H9 (cell line): ENCODE measurements around the gene NDUFB10. TPM values are rescaled to one million over a fixed set of nuclear protein-coding genes. Genes with fewer than 3 reads are reported as not detected.

Experiments
- DNase-seq: peaks from one replicate; pipeline ENCODE4 v3.0.0-alpha.2; 2017
- H2AFZ ChIP-seq: one replicate; pipeline ENCODE4 v1.6.1; 2013; ENCODE audit warnings: mild to moderate bottlenecking, low read length, control low read depth, moderate library complexity
- H2AK5ac ChIP-seq: 2 replicates; pipeline ENCODE4 v1.6.1; 2013; ENCODE audit warnings: low read length, control low read depth, mixed read lengths; ENCODE audit not compliant: insufficient read length
- H2BK120ac ChIP-seq: one replicate; pipeline ENCODE4 v1.6.1; 2013; ENCODE audit warnings: low read depth, mild to moderate bottlenecking, low read length, control low read depth, inconsistent platforms; ENCODE audit not compliant: poor library complexity, severe bottlenecking
- H2BK12ac ChIP-seq: 2 replicates; pipeline ENCODE4 v1.6.1; 2013; ENCODE audit warnings: low read length, control low read depth, mixed read lengths, low read depth; ENCODE audit not compliant: insufficient read length
- H2BK15ac ChIP-seq: 2 replicates; pipeline ENCODE4 v1.6.1; 2013; ENCODE audit warnings: low read depth, low read length, control low read depth
- H2BK20ac ChIP-seq: one replicate; pipeline ENCODE4 v1.6.1; 2013; ENCODE audit warnings: low read depth, mild to moderate bottlenecking, low read length, control low read depth, inconsistent platforms; ENCODE audit not compliant: poor library complexity, severe bottlenecking
- H2BK5ac ChIP-seq: 2 replicates; pipeline ENCODE4 v1.6.1; 2013; ENCODE audit warnings: low read length, control low read depth, mixed read lengths; ENCODE audit not compliant: insufficient read length
- H3K14ac ChIP-seq: 2 replicates; pipeline ENCODE4 v1.6.1; 2013; ENCODE audit warnings: low read length, control low read depth; ENCODE audit not compliant: insufficient read depth
- H3K18ac ChIP-seq: 2 replicates; pipeline ENCODE4 v1.6.1; 2013; ENCODE audit warnings: low read depth, mild to moderate bottlenecking, mixed read lengths, low read length, control low read depth; ENCODE audit not compliant: insufficient read length
- H3K23ac ChIP-seq: 2 replicates; pipeline ENCODE4 v1.6.1; 2013; ENCODE audit warnings: low read length, control low read depth, mixed read lengths, low read depth; ENCODE audit not compliant: insufficient read length
- H3K23me2 ChIP-seq: 2 replicates; pipeline ENCODE4 v1.6.1; 2013; ENCODE audit warnings: low read depth, mild to moderate bottlenecking, mixed read lengths, low read length, control low read depth; ENCODE audit not compliant: insufficient read length, poor library complexity, severe bottlenecking
- H3K27ac ChIP-seq: 2 replicates; pipeline ENCODE4 v1.5.1; 2013; ENCODE audit warnings: low read length, control low read depth, mixed read lengths, low read depth; ENCODE audit not compliant: insufficient read length
- H3K27me3 ChIP-seq: 2 replicates; pipeline ENCODE4 v1.6.1; 2013; ENCODE audit warnings: low read length, control low read depth, inconsistent platforms; ENCODE audit not compliant: insufficient read depth
- H3K4ac ChIP-seq: 2 replicates; pipeline ENCODE4 v1.6.1; 2013; ENCODE audit warnings: low read depth, mild to moderate bottlenecking, control low read depth, inconsistent platforms, low read length, moderate library complexity
- H3K4me1 ChIP-seq: 2 replicates; pipeline ENCODE4 v1.6.1; 2013; ENCODE audit warnings: low read length, control low read depth, inconsistent platforms; ENCODE audit not compliant: insufficient read depth
- H3K4me2 ChIP-seq: 2 replicates; pipeline ENCODE4 v1.6.1; 2013; ENCODE audit warnings: low read length, control low read depth, mixed read lengths; ENCODE audit not compliant: insufficient read length, insufficient read depth
- H3K56ac ChIP-seq: 2 replicates; pipeline ENCODE4 v1.6.1; 2013; ENCODE audit warnings: low read depth, mild to moderate bottlenecking, mixed read lengths, low read length, control low read depth; ENCODE audit not compliant: insufficient read length
- H3K79me1 ChIP-seq: 2 replicates; pipeline ENCODE4 v1.6.1; 2013; ENCODE audit warnings: low read depth, mild to moderate bottlenecking, moderate library complexity, low read length, control low read depth, inconsistent platforms; ENCODE audit not compliant: insufficient read depth, poor library complexity, severe bottlenecking
- H3K79me2 ChIP-seq: 2 replicates; pipeline ENCODE4 v1.6.1; 2013; ENCODE audit warnings: low read length, control low read depth, inconsistent platforms; ENCODE audit not compliant: insufficient read depth
- H3K9ac ChIP-seq: 2 replicates; pipeline ENCODE4 v1.6.1; 2013; ENCODE audit warnings: low read length, control low read depth, mixed read lengths; ENCODE audit not compliant: insufficient read length; ENCODE audit errors: extremely low read depth
- H3K9me3 ChIP-seq: one replicate; pipeline ENCODE4 v1.6.1; 2013; ENCODE audit warnings: low read depth, low read length, inconsistent platforms; ENCODE audit not compliant: control insufficient read depth
- H3T11ph ChIP-seq: one replicate; pipeline ENCODE4 v1.6.1; 2013; ENCODE audit warnings: mild to moderate bottlenecking, low read length, control low read depth, inconsistent platforms
- H4K20me1 ChIP-seq: one replicate; pipeline ENCODE4 v1.6.1; 2013; ENCODE audit not compliant: control insufficient read depth, insufficient read length, insufficient read depth
- H4K5ac ChIP-seq: 2 replicates; pipeline ENCODE4 v1.6.1; 2013; ENCODE audit warnings: low read depth, mild to moderate bottlenecking, mixed read lengths, low read length, control low read depth; ENCODE audit not compliant: insufficient read length
- H4K8ac ChIP-seq: replicated peaks from 2 replicates; pipeline ENCODE4 v1.6.1; 2013; ENCODE audit warnings: low read length, control low read depth, mixed read lengths, low read depth; ENCODE audit not compliant: insufficient read length
- H4K91ac ChIP-seq: 2 replicates; pipeline ENCODE4 v1.6.1; 2013; ENCODE audit warnings: low read depth, mild to moderate bottlenecking, moderate library complexity, mixed read lengths, low read length, control low read depth; ENCODE audit not compliant: insufficient read length
- H3K27ac Mint-ChIP-seq, 3 experiments: 2 replicates in 2 of 3; 3 replicates in 1 of 3; pipeline ENCODE4 v1.8.0; 2020 to 2021; ENCODE audit warnings: mixed read lengths in 3 of 3, mild to moderate bottlenecking in 1 of 3, moderate library complexity in 1 of 3
- H3K27me3 Mint-ChIP-seq: 2 replicates; pipeline ENCODE4 v1.8.0; 2021; ENCODE audit warnings: low read depth, mild to moderate bottlenecking, moderate library complexity, mixed read lengths
- H3K36me3 Mint-ChIP-seq, 3 experiments: 2 replicates in 2 of 3; 3 replicates in 1 of 3; pipeline ENCODE4 v1.8.0; 2020 to 2021; ENCODE audit warnings: low read depth in 3 of 3, mixed read lengths in 3 of 3; ENCODE audit not compliant: insufficient read depth in 1 of 3
- H3K4me1 Mint-ChIP-seq, 2 experiments: 2 replicates each; pipeline ENCODE4 v1.8.0; 2020; ENCODE audit warnings: mixed read lengths in 2 of 2
- H3K4me3 Mint-ChIP-seq, 2 experiments: 2 replicates in 1 of 2; 3 replicates in 1 of 2; pipeline ENCODE4 v1.8.0; 2020 to 2021; ENCODE audit warnings: mild to moderate bottlenecking in 2 of 2, mixed read lengths in 2 of 2, moderate library complexity in 1 of 2
- H3K9me3 Mint-ChIP-seq, 2 experiments: 2 replicates in 1 of 2; 3 replicates in 1 of 2; pipeline ENCODE4 v1.8.0; 2020; ENCODE audit warnings: mild to moderate bottlenecking in 2 of 2, mixed read lengths in 2 of 2, moderate library complexity in 1 of 2
- CTCF ChIP-seq: fragments of 200-600 bp; sonication (generic); conservative IDR thresholded peaks from 3 replicates; pipeline ENCODE4 v1.8.0; 2021; ENCODE audit warnings: antibody characterized with exemption, mild to moderate bottlenecking
- WGBS: extraction: QIAGEN DNeasy Blood & Tissue Kit; methylation state at CpG from one replicate; pipeline ENCODE4 v1.1.7; 2013; ENCODE audit warnings: missing lambda C conversion rate, low lambda C conversion rate, mixed read lengths; ENCODE audit not compliant: insufficient read length; ENCODE audit errors: extremely low coverage; 5-methylcytosine and 5-hydroxymethylcytosine counted together
- total RNA-seq: library from RNA; stranded (reverse); gene quantifications from 2 replicates; pipeline ENCODE4 v1.2.1, GENCODE V29; 2021

Gene NDUFB10
- total RNA-seq, 1 experiment from 2014 or later = 191 TPM

GRCh38 chr16:1992704-1993317 lies 33.5 kb downstream of the NDUFB10 start:
- DNase-seq = peak; percentile 83
- Histone ChIP-seq H3K23me2 (peaks cover 18% of the 10 kb centered on the region), H3K27me3 (peaks cover 15% of the 10 kb centered on the region; the same call in 1 of the 2 replicates), H2BK120ac (no peak overlapping the region), H3T11ph (no peak overlapping the region), H3K18ac (peak overlapping the region; percentile 85), H3K4ac (no peak overlapping the region; the same call in 1 of the 2 replicates), H3K4me1 (no peaks in the 10 kb centered on the region; the same call in 1 of the 2 replicates), H2BK15ac (no peak overlapping the region), H3K9ac (no peak overlapping the region), H3K79me2 (no peaks in the 10 kb centered on the region), H2AFZ (no peak overlapping the region), H3K23ac (no peak overlapping the region), H2BK12ac (no peak overlapping the region), H4K91ac (no peak overlapping the region), H3K27ac (no peak overlapping the region), H4K20me1 (no peaks in the 10 kb centered on the region), H2BK5ac (no peak overlapping the region), H3K79me1 (no peaks in the 10 kb centered on the region), H4K5ac (no peak overlapping the region), H2BK20ac (no peak overlapping the region), H2AK5ac (no peak overlapping the region), H3K56ac (no peak overlapping the region), H3K4me2 (peak overlapping the region; percentile 35), H4K8ac (no peak overlapping the region), H3K14ac (peak overlapping the region; percentile 82), H3K9me3 (no peaks in the 10 kb centered on the region)
- WGBS = no CpG with 5 or more reads among the region's 50 CpGs
- Mint-ChIP-seq H3K27ac (no peak overlapping the region), H3K4me1 (peaks cover 16 to 20% of the 10 kb centered on the region in 2 experiments), H3K9me3 (no peaks in the 10 kb centered on the region; a peak in 1 of 5 replicates), H3K36me3 (peaks cover 0 to 8% (median 7%) of the 10 kb centered on the region in 3 experiments; a peak in 4 of 7 replicates), H3K4me3 (peak overlapping the region in 1 of 2 experiments; percentile 68; a peak in 3 of 5 replicates), H3K27me3 (peaks cover 39% of the 10 kb centered on the region)
- TF ChIP-seq CTCF = no peak
